HG02642 (cell line): ENCODE measurements around the gene OR13C5.

Experiments used
- ATAC-seq: cut with Tn5 transposase; IDR thresholded peaks from one replicate; pipeline ENCODE4 v1.9.1; 2021; ENCODE audit warnings: mild to moderate bottlenecking; ENCODE audit not compliant: unreplicated experiment, poor library complexity

Gene OR13C5

DNA sequence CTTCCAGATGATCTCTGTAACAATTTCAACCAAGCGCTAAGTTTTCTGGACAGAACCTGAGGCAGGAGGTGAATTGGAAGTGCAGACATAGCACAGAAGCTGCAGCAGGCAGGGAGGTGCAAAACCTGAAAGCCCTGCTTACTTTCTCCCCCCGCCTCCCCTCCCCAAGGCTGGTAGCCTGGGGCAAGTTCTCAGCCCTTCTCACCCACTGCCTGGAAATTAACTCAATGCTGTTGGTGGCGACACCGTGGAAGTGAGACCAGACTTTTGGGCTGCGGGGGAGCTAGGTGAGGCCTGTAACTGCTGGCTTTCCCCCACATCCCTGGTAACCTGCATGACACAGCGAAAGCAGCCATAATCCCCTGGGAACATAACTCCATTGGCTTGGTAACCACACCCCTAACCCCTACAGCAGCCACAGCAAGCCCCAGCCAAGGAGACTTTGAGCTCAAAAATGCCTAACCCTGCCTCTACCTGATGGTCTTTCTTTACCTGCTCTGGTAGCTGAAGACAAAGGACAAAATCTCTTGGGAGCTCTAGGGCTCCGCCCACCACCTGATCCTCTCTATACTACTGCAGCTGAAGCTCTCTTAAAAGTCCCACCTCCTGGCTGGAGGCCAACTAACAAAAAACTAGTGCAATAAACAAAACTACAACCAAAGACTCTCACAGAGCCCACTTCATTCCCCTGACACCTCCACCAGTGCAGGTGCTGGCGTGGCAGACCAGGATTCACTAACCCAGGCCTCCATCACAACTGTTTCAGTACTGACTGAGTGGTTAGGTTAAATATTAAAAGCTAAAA lies 42.2 kb downstream of the OR13C5 start:
- no peak for ATAC-seq

- no peak for ATAC-seq
These were observed 43.7 kb downstream of the OR13C5 start for GRCh38 chr9:104555521-104555920.

GRCh38 chr9:104553261-104553660 lies 46.0 kb downstream of the OR13C5 start:
- no peak for ATAC-seq
